Lower leg skin (tissue), 3 donors: ENCODE data around the gene CTNND2.

Experiments
- CTCF ChIP-seq, 3 donors: fragments of 450-650 bp; IDR thresholded peaks; one replicate each; pipeline ENCODE4 v1.5.1; 2016; ENCODE audit warnings: antibody characterized with exemption in 3 of 3, mild to moderate bottlenecking in 3 of 3, moderate library complexity in 2 of 3
- POLR2A ChIP-seq, 2 donors: fragments of 450-650 bp; IDR thresholded peaks; one replicate each; pipeline ENCODE4 v1.6.1; 2016 to 2017; ENCODE audit warnings: antibody characterized with exemption in 2 of 2, mild to moderate bottlenecking in 1 of 2, moderate library complexity in 1 of 2

GRCh38 chr5:10974850-10975249 is 929.4 kb downstream of the CTNND2 start:
- TF ChIP-seq CTCF (IDR thresholded peaks at IDR 0.05) (no peak), POLR2A (IDR thresholded peaks at IDR 0.05) (no peak)
